HTERT RPE-1 (cell line): ENCODE measurements around the gene CCDC149.
"Not testable (repeated sequence)": the region's sequence is repeated elsewhere in the genome, so short reads cannot be mapped to it uniquely, and the experiment has no call there.

Source experiments
- in situ Hi-C: fragments of 300-500 bp; cut with MboI; formaldehyde crosslinking; loops from 4 replicates; pipeline ENCODE4 v1.14.3; 2020; ENCODE audit warnings: low sequenced_read_pairs

CCDC149 gene

GRCh38 chr4:24917076-24917856 is 4.4 kb upstream of the CCDC149 start:
- in situ Hi-C loops = no loop called here

- in situ Hi-C loops = no loop called here
Observed at GRCh38 chr4:24915121-24915922, 2.5 kb upstream of the CCDC149 start.

GRCh38 chr4:24914460-24914859 is 1.6 kb upstream of the CCDC149 start:
- in situ Hi-C loops = no loop called here

- in situ Hi-C loops = no loop called here
Observed at GRCh38 chr4:24913119-24913485, 260 bp upstream of the CCDC149 start.

GRCh38 chr4:24910499-24910898 is 2.3 kb downstream of the CCDC149 start:
- in situ Hi-C loops = no loop called here

GRCh38 chr4:24909606-24910005 is 3.2 kb downstream of the CCDC149 start:
- in situ Hi-C loops = not testable (repeated sequence)

- in situ Hi-C loops = no loop called here
Observed at GRCh38 chr4:24897639-24898038, 15.2 kb downstream of the CCDC149 start.

- in situ Hi-C loops = no loop called here
Observed at GRCh38 chr4:24896977-24897376, 15.9 kb downstream of the CCDC149 start.

- in situ Hi-C loops = no loop called here
Observed at GRCh38 chr4:24896056-24896455, 16.8 kb downstream of the CCDC149 start.

- in situ Hi-C loops = no loop called here
Observed at GRCh38 chr4:24895461-24895860, 17.4 kb downstream of the CCDC149 start.

- in situ Hi-C loops = no loop called here
Observed at GRCh38 chr4:24894846-24895245, 18.0 kb downstream of the CCDC149 start.

GRCh38 chr4:24894243-24894642 is 18.6 kb downstream of the CCDC149 start:
- in situ Hi-C loops = no loop called here

GRCh38 chr4:24892778-24893177 is 20.1 kb downstream of the CCDC149 start:
- in situ Hi-C loops = no loop called here

GRCh38 chr4:24892278-24892677 is 20.6 kb downstream of the CCDC149 start:
- in situ Hi-C loops = no loop called here

- in situ Hi-C loops = no loop called here
Observed at GRCh38 chr4:24890561-24891126, 22.2 kb downstream of the CCDC149 start.

- in situ Hi-C loops = no loop called here
Observed at GRCh38 chr4:24889991-24890390, 22.9 kb downstream of the CCDC149 start.

GRCh38 chr4:24888475-24889344 is 24.1 kb downstream of the CCDC149 start:
- in situ Hi-C loops = no loop called here

- in situ Hi-C loops = no loop called here
Observed at GRCh38 chr4:24887881-24888430, 24.9 kb downstream of the CCDC149 start.

- in situ Hi-C loops = no loop called here
Observed at GRCh38 chr4:24886596-24886995, 26.2 kb downstream of the CCDC149 start.

GRCh38 chr4:24885342-24885741 is 27.5 kb downstream of the CCDC149 start:
- in situ Hi-C loops = no loop called here

- in situ Hi-C loops = no loop called here
Observed at GRCh38 chr4:24884902-24885301, 27.9 kb downstream of the CCDC149 start.
